GM21360 (cell line): ENCODE measurements around the gene FAM177A1.
"Not testable (repeated sequence)": the region's sequence is repeated elsewhere in the genome, so short reads cannot be mapped to it uniquely, and the experiment has no call there.

Source experiments
- ATAC-seq: cut with Tn5 transposase; IDR thresholded peaks from one replicate; pipeline ENCODE4 v1.9.1; 2021; ENCODE audit warnings: mild to moderate bottlenecking, moderate library complexity; ENCODE audit not compliant: unreplicated experiment

The FAM177A1 gene

GRCh38 chr14:35046048-35046750 lies at the start of gene FAM177A1:
Gene FAM177A1, plus strand, starts transcription at chr14:35046272. Its CDS starts 192 bp downstream, at chr14:35046464.
- peak; percentile 95 for ATAC-seq

- no peak for ATAC-seq
Measured at GRCh38 chr14:34997762-34998161, 48.3 kb upstream of the FAM177A1 start.

DNA sequence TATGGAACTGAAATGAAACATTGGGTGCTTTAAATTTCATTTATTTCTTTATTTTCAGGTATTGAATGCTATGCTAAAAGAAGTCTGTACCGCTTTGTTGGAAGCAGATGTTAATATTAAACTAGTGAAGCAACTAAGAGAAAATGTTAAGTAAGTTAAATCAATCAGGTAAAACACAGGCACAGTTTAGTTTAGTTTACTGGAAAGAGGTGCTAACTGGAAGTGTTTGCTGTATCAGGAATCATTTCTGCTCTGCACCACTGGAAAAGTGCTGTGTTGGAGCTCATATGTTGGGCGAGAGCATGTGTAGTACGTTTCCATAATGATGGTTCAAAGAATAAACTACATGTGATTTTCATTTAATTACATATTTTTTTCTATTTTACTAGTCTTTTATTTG lies 46.6 kb upstream of the FAM177A1 start:
- no peak for ATAC-seq

DNA sequence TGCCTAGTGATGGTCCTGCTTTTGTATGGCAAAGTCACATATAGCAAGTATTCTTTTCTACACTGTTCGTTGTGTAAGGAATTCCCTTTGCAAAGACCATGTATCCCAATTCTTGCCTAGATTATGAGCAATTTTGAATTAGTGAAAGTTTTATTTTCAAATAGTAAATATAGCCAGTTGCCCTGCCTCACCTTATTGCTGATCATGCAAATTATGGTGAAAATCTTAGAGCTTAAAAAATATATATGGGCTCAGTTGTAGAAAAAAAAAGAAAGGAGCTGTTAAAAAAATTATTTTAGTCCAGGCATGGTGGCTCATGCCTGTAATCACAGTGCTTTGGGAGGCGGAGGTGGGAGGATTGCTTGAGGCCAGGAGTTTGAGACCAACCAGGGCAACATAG lies 44.5 kb upstream of the FAM177A1 start:
- no peak for ATAC-seq

DNA sequence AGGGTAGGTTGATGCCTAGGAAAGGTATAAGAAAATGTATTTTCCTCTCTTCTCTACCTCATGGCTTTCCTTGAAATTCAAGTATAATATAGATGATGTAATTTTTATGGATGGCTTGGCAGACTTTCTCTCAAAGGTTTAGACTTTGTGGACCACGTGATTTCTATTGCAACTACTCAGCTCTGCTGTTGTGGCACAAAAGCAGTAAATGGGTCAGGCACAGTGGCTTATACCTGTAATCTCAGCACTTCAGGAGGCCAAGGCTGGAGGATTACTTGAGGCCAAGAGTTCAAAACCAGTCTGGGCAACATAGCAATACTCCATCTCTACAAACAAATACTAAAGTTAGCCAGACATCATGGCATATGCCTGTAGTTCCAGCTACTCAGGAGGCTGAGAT lies 41.2 kb upstream of the FAM177A1 start:
- no peak for ATAC-seq

DNA sequence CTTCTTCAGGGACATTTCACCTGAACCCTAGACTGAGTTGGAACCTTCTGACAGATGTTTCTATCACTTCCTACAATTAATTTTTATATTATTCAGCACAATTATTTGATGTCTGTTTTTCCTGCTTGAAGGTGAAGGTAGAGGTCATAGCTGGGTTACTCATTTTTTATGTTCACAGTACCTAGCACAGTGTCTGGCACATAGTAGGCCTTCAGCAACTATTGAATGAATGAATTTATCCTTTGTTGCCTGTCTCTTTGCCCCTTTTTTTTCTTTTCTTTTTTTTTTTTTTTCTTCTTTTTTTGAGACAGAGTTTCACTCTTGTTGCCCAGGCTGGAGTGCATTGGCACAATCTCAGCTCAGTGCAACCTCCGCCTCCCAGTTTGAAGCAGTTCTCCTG lies 29.5 kb upstream of the FAM177A1 start:
- ATAC-seq, result no peak

DNA sequence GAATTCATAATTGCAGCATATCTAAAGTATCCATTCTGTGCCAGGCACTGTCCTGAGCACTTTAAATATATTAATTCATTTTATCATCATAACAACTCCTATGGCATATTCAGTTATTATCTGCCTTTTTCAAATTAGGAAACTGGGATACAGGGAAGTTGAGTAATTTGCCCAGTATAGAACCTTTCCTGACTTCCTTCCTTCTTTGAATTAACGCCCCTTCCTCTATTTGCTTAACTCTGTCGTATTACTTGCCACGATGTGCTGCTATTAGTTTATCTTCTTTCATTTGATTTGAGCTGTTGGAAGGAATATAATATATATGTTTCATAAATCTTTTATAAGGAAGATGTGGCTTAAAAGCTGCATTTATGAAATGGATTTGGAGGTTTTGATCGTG lies 25.4 kb upstream of the FAM177A1 start:
- ATAC-seq, result no peak

- no peak for ATAC-seq
Measured at GRCh38 chr14:35028435-35028834, 17.6 kb upstream of the FAM177A1 start.

DNA sequence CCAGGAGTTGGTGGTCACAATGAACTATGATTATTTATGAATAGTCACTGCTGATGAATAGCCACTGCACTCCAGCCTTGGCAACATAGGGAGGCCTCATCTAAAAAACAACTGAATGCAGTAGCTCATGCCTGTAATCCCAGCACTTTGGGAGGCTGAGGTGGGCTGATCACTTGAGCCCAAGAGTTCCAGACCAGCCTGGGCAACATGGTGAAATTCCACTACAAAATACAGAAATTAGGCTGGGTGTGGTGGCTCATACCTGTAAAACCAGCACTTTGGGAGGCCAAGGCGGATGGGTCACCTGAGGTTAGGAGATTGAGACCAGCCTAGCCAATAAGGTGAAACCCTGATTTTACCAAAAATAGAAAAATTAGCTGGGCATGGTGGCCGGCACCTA lies 13.5 kb upstream of the FAM177A1 start:
- no peak for ATAC-seq

DNA sequence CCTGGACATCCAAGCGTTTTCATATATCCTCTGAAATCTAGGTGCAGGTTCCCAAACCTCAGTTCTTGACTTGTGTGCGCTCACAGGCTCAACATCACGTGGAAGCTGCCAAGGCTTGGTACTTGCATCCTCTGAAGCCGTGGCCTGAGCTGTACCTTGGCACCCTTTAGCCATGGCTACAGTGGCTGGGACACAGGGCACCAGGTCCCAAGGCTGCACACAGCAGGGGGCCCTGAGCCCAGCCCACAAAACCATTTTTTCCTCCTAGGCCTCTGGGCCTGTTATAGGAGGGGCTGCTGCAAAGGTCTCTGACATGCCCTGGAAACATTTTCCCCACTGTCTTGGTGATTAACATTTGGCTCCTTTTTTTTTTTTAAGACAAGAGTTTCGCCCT lies 11.6 kb upstream of the FAM177A1 start:
- no peak for ATAC-seq

- ATAC-seq, result not testable (repeated sequence)
Measured at GRCh38 chr14:35034944-35035554, 11.0 kb upstream of the FAM177A1 start.

- ATAC-seq, result not testable (repeated sequence)
Measured at GRCh38 chr14:35038312-35038711, 7.8 kb upstream of the FAM177A1 start.

GRCh38 chr14:35042632-35043031 lies 3.4 kb upstream of the FAM177A1 start:
- ATAC-seq, result no peak

DNA sequence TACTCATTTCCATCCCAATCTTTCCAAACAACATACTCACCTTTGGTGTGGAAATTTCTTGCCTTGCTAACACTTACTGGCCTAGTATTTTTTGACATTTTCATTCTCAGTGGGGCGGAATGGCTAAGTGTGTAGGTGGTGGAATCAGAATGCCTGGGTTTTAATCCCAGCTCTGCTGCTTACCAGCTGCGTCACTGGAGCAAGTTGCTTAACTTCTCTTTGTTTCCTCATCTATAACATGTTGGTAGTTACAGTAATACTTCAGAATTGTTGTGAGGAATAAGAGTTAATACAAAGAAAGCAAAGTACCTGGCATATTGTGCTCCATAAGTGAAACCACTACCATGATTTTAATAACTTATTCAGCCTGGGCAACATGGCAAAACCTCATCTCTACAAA lies 3.0 kb upstream of the FAM177A1 start:
- no peak for ATAC-seq

DNA sequence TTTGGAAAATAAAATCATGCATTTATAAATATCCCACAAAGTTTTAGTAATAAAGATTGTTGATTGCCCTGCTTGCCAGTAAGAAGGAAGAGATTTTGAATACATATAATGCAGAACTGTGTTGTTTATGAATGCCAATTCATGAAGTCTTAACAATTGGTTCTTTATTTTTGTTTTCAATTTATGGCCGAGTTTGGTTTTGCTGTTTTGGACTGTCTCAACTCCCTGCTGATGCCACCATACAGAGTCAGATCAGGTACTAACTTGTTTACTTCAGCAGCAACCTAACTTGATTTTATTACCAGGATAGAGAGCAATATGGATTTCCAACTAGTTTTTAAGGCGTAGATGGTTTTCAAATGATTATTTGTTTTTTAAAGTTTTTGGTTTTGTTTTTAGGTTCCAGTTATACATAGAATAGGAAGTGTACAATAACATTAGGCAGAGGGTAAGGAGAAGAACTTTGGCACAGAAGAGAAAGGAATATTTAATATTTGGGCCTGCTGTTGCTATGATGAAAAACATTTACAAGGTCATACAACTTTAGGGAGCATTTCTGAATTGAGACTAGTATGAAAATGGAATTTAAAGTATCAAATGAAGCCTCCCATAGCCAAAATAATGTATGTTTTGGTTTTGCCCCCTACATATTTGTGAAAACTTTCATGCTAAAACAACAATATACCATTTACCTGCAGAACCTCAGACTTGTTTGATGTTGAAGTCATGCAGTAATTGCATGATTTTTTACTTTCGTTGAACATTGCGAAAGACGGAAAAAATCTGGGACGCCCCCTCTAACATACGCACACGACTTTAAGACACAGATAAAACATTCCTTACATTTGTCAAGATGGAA lies 904 bp upstream of the FAM177A1 start:
- ATAC-seq, result no peak

- no peak for ATAC-seq
Measured at GRCh38 chr14:35045798-35046047, 349 bp upstream of the FAM177A1 start.

GRCh38 chr14:35046751-35047536 lies 872 bp downstream of the FAM177A1 start:
- ATAC-seq, result peak; percentile 29

GRCh38 chr14:35047976-35048513 lies 2.0 kb downstream of the FAM177A1 start:
- ATAC-seq, result no peak

DNA sequence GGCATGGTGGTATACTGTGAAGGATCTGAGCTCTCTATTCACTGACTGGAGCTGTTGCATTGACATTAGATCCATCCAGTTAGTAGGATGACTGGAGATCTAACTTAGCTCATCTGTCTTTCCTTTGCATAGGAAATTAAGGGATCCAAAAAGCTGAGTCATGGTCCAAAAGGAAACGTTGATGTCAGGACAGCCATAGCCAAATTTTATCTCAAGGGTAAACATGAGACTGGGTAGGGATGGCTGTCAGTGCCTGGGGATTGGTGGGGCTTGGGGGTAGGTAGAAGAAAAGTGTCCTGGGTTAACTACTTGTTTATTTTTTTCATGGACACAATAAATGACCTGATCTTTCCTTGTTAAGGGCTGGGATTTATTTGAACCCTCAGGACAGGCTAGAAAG lies 4.6 kb downstream of the FAM177A1 start:
- ATAC-seq, result no peak

GRCh38 chr14:35051796-35052195 lies 5.7 kb downstream of the FAM177A1 start:
- no peak for ATAC-seq

DNA sequence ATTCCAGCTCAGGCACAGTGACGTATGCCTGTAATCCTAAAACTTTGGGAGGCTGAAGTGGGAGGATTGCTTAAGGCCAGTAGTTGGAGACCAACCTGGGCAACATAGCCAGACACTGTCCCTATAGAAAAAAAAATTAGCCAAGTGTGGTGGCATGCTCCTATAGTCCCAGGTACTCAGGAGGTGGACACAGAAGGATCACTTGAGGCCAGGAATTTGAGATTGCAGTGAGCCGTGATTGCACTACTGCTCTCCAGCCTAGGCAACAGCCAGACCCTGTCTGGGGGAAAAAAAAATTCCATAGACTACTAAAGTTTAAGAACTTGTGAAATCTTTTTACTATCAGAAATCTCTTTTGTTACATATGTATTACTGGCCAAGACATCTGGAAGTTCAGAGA lies 6.6 kb downstream of the FAM177A1 start:
- no peak for ATAC-seq
